Epithelial cell of proximal tubule (primary cell): Measurements from ENCODE around the gene BRD7. TPM values are rescaled to one million over a fixed set of nuclear protein-coding genes. Genes with fewer than 3 reads are reported as not detected.

Experiments used
- DNase-seq: peaks from one replicate; pipeline ENCODE4 v3.0.0-alpha.2; 2011; ENCODE audit warnings: low read depth
- H3K4me3 ChIP-seq: 2 replicates; pipeline ENCODE4 v1.5.1; 2011; ENCODE audit warnings: low read depth, mild to moderate bottlenecking, low read length
- total RNA-seq: library from RNA; depleted of rRNA; stranded (reverse); fragments of >200 nt; gene quantifications from 2 replicates; pipeline ENCODE4 v1.2.3, GENCODE V29; 2015
- TF ChIP-seq, protein P1 (sequence below): conservative IDR thresholded peaks from 2 replicates; pipeline ENCODE4 v1.5.1; 2012; ENCODE audit warnings: low read depth, mild to moderate bottlenecking, low read length

BRD7 gene
- total RNA-seq, 1 donor from 2014 or later, result 61.1 TPM

GRCh38 chr16:50329446-50330189 lies 39.2 kb downstream of the BRD7 start:
- no peak for DNase-seq
- TF ChIP-seq, protein P1, sequence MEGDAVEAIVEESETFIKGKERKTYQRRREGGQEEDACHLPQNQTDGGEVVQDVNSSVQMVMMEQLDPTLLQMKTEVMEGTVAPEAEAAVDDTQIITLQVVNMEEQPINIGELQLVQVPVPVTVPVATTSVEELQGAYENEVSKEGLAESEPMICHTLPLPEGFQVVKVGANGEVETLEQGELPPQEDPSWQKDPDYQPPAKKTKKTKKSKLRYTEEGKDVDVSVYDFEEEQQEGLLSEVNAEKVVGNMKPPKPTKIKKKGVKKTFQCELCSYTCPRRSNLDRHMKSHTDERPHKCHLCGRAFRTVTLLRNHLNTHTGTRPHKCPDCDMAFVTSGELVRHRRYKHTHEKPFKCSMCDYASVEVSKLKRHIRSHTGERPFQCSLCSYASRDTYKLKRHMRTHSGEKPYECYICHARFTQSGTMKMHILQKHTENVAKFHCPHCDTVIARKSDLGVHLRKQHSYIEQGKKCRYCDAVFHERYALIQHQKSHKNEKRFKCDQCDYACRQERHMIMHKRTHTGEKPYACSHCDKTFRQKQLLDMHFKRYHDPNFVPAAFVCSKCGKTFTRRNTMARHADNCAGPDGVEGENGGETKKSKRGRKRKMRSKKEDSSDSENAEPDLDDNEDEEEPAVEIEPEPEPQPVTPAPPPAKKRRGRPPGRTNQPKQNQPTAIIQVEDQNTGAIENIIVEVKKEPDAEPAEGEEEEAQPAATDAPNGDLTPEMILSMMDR, result no peak
- H3K4me3 ChIP-seq, result no peak overlapping the region

- H3K4me3 ChIP-seq, result no peak overlapping the region
- TF ChIP-seq, protein P1, result peak; percentile 64
- no peak for DNase-seq
Measured at GRCh38 chr16:50326835-50327465, 41.8 kb downstream of the BRD7 start.

DNA sequence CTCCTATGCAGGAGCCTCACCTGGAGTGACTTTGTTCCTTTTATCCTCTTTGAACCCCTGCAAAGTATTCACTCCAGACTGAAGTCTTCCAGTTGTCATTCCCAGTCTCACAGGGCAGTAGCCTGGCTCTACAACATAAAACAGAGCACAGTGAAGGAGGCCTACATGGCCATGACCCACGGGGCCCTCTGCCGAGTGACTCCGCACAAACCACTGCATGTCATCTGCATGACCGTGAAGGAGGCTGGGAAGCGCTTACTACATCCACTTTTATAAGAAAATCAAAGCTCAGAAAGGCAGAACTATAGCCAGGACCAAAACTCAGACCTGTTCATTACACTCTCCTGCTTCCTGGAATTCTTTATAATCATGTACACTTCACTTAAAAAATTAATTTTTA lies 42.5 kb downstream of the BRD7 start:
- TF ChIP-seq, protein P1, result no peak

GRCh38 chr16:50324345-50324744 lies 44.4 kb downstream of the BRD7 start:
- DNase-seq, result no peak
- no peak overlapping the region for H3K4me3 ChIP-seq
- TF ChIP-seq, protein P1, result no peak

More for the DNA sequence above, 42.5 kb downstream of the BRD7 start:
- DNase-seq, result no peak
- no peak overlapping the region for H3K4me3 ChIP-seq

GRCh38 chr16:50323335-50324011 lies 45.3 kb downstream of the BRD7 start:
- no peak overlapping the region for H3K4me3 ChIP-seq
- TF ChIP-seq, protein P1, result peak; percentile 54

DNA sequence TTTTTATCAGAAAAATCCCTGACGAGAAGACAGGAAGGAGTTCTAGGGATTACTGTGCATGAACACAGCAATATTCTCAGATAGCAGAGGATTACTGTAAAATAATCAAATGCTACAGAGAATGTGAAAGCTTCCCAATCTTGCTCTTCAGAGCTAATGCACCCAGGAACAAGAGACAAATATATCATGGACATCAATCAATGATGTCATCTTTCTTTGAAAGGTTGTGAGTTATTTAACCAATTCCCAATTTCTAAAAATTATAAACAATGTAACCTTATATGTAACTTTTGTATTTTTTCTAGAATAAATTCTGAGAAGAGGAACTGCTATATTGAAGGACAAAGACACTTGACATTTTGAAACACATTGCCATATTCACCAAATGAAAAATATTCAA lies 46.5 kb downstream of the BRD7 start:
- no peak overlapping the region for H3K4me3 ChIP-seq
- TF ChIP-seq, protein P1, result no peak
- DNase-seq, result no peak

More at GRCh38 chr16:50323335-50324011, 45.3 kb downstream of the BRD7 start:
- no peak for DNase-seq
